Effector CD4-positive, alpha-beta T cell (primary cell): ENCODE results near the gene SMG7.

Experiments used
- DNase-seq: peaks from one replicate; pipeline ENCODE4 v3.0.0-alpha.2; 2020

Gene SMG7

DNA sequence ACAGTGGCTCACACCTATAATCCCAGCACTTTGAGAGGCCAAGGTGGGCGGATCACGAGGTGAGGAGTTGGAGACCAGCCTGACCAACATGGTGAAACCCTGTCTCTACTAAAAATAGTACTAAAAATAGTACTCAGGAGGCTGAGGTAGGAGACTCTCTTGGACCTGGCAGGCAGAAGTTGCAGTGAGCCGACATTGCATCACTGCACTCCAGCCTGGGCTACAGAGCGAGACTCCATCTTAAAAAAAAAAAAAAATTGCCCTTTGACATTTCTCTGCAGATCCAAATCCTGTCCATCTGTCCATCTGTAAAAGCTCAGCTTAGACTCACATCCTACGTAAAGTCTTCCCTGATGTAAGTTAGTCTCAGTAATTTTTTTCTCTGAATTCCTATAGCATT lies 124.2 kb downstream of the SMG7 start:
- no peak for DNase-seq

DNA sequence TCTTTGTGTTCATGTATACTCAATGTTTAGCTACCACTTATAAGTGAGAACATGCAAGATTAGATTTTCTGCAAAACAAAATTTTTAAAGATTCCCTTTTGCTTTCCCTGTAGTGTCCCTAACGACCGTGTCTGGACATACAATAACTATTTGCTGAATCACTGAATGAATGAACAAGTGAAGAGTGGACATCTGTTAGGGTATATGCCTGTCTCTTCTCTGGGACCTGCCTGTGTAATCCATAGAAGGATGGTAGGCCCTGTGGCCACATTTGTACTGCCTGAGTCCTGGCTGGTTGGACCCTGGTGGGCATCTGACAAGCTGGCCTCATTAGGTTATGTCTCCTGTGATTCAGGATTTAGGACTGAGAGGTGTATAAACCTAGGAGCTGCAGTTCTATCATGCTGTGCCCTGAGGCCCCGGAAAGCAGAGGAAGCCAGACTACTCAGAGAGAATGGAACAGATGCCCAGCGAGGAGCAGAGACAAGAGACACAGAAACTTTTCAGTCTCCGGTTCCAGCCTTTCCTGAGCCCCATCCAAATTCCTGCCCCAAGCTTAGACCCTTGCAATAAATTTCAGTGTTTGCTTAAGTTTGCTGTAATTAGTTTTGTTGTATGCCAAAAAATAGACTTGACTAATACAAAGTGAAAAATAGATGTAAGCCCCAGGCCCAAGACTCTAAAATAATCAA lies 125.5 kb downstream of the SMG7 start:
- DNase-seq, result no peak

DNA sequence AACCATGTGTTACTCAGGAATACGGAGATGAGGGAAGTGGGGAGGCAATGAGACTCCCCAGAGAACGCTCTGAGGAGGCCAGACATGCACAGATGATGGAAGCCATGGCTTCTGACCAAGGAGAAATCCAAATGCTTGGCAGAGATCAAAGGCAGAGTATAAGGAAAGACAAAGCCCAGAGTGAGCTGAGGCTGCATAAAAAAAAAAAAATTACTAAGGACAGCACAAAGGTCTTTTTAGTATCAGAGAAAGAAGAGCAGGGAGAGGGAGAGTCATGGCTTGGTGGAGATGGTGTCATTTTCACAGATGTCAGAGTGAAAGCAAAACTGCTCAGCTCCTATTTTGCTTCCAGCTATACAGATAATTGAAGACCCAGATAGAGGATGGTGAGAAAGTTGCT lies 126.1 kb downstream of the SMG7 start:
- DNase-seq, result no peak

DNA sequence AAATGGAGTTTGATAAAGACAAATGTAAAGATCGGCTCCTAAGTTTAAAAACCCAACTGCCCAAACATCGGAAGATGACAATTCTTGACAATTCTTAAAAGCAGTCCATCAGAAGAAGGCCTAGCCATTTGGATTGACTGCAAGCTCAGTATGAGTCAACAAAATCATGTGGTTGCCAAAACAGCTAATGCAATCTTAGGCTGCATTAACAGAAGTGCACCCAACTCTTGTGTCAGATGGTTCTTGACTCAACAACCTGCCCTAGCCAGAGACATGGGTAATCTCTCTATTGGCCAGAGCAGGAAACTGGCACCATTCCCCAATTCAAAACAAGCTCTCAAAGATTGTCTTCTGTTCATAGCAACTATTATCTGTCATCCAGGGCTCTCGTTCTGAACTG lies 127.8 kb downstream of the SMG7 start:
- no peak for DNase-seq

DNA sequence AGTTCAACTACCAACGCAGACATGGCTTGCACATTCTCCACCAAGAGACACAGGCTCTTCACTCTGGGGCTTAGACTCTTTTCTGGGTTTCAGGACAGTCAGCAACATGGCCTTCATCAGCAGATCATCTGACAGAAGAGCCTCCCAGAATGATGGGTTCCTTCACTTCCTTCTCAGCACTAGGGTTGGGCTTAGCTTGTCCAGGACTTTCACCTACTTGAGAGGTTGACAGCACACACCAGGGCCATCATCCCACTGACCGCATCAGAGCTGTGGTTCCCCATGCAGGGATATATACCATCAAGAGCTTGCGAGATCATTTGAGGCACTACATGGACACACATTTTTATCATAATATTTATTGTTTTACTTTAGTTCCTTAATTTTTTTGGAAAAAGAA lies 128.3 kb downstream of the SMG7 start:
- no peak for DNase-seq

DNA sequence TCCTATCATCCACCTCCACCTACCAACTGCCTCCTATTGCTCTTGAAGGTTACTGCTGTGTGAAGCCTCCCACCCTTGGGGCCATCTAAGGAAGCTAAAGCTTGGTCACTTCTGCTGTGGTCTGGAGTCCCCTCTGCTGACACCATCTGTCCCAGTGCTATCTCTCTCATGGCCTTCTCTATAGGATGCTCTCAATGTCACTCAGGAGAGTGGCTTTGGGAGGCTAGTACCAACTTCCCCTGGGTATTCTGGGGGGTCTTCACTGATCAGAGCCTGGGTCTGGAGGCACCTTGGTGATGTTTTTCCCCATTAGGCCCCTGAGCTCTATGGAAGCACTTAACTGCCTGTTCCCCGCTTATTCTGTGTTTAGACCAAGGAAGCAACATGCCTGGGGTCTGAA lies 130.2 kb downstream of the SMG7 start:
- no peak for DNase-seq
